SK-MEL-5 (cell line): ENCODE results near the gene SLC25A6. TPM values are rescaled to one million over a fixed set of nuclear protein-coding genes. Genes with fewer than 3 reads are reported as not detected.
"Not testable (repeated sequence)": the region's sequence is repeated elsewhere in the genome, so short reads cannot be mapped to it uniquely, and the experiment has no call there.

Experiments used
- DNase-seq: peaks from one replicate; pipeline ENCODE4 v3.0.0-alpha.2; 2016; ENCODE audit warnings: low read depth, low spot score
- in situ Hi-C: cut with HindIII; loops from 2 replicates; pipeline ENCODE4 v1.10.0; 2016; ENCODE audit warnings: low sequenced_read_pairs, high pct_unique_total_duplicates, low pct_unique_long_range_greater_than_20kb
- total RNA-seq: library from RNA; depleted of rRNA; stranded (reverse); fragments of >200 nt; shearing (Covaris generic); gene quantifications from 2 replicates; pipeline ENCODE4 v1.2.3, GENCODE V29; 2014

SLC25A6 gene
- total RNA-seq, 1 experiment from 2014 or later: 159 TPM

DNA sequence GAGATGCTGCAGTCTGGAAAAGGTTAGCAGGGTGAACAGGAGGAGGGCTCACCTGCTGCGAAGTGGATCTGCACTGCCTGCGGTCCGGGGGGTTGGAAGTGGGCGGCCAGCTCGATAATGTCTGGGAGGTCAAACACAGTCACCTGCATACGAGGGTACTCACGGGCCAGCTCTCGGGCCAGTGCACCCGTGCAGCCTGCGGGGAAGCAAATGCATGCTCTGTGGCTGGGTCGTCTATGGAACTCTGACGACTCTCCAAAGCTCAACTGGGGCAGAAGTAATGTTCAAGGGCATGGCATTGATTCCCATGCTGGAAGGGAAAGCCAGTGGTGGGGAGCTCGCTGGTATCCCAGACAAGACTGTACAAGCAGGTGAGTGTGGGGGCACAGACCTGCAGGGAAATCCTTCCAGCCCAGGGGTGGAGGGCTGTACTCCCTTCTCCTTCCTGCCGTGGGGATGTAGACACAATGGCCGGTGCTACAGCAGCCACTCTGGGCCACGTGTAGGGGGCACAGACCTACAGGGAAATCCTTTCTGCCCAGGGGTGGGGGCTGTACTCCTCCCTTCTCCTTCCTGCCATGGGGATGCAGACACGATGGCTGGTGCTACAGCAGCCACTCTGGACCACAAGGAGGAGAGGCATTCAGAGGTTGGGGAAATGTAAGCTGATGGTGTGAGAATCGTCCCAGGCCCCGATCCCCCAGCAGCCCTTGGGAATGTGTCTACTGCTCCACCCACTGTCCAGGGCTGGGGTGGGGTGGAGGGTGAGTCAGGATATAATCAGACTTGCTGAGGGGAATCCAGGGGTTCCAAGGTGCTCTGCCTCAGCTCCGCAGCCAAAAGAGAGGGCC is 26.2 kb upstream of the SLC25A6 start:
- no peak for DNase-seq
- in situ Hi-C loops: no loop called here

DNA sequence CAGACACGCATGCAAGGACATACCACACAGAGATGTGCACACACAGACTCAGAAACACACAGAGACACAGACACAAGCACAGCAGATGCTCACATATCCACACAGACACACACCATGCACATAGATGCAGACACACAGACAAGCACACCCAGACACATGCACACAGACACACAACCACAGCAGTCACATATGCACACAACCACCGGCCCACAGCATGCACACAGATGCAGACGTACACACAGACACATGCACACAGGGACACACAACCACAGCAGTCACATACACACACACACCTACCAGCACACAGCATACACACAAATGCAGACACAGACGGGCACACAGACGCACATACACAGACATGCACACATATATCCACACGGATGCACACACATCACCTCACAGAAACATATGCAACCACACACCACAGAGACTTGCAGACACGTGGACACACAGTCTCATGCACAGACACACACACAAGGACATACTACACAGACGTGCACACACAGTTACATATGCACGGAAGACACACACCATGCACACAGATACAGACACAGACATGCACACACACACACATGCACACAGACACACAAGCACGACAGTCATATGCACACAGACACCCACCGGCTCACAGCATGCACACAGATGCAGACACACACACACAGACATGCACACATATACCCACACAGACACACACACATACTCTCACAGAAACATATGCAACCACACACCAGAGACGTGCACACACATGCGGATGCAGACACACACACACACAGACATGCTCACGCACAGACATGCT is 25.2 kb upstream of the SLC25A6 start:
- no peak for DNase-seq
- in situ Hi-C loops: no loop called here

DNA sequence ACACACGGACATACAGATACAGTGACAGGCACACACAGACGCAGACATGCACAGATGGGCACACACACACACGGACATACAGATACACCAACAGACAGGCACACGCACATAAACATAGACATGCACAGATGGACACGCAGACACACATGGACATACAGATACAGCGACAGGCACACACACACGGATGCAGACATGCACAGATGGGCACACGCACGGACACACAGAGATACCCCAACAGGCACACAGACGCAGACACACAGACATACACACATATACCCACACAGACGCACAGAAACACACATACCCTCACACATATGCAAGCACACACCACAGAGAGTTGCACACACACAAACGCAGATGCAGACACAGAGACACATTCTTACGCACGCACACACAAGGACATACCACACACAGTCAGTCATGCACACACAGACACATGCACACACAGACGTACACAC is 24.4 kb upstream of the SLC25A6 start:
- in situ Hi-C loops: no loop called here
- no peak for DNase-seq

DNA sequence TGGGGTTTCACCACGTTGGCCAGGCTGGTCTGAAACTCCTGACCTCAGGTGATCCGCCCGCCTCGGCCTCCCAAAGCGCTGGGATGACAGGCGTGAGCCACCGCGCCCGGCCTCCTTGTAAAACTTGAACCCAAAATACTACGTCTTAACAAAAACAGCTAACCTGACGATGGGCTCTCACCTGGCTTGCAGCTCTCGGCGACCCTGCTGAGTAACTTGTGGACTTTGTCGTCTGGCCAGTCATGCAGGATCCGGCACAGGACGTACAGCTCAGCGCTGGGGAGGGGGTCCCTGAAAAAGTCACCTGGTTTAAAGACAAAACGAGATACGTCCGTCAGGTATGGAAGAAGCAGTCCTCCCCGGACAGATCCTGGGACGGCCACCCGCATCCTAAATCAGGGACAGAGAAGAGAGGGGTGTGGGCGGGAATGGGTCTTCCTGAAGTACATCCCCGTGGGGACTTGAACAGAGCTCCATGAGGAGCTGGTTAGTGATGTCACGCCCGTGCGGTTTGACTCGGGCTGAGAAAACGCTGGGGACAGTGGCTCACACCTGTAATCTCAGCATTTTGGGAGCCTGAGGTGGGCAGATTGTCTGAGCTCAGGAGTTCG is 20.7 kb upstream of the SLC25A6 start:
- in situ Hi-C loops: no loop called here
- no peak for DNase-seq

DNA sequence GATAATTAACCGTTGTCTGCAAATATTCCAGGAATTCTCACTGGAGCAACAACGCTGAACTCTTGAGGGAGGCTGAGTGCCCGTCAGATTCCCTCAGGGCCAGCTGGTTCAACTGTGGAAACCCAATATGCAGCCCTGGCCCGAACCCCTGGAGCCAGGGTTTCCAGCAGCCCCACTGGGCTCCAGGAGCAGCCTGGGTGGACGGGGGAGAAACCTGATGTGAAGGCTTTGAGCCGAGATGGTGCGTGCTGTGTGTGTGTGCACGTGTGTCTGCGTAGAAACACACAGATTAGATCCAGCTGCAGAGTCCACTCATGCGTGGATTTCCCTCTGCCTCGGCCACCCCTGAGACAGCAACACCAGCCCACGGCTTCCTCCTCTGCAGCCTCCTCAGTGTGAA is 19.4 kb upstream of the SLC25A6 start:
- in situ Hi-C loops: no loop called here
- DNase-seq: no peak

DNA sequence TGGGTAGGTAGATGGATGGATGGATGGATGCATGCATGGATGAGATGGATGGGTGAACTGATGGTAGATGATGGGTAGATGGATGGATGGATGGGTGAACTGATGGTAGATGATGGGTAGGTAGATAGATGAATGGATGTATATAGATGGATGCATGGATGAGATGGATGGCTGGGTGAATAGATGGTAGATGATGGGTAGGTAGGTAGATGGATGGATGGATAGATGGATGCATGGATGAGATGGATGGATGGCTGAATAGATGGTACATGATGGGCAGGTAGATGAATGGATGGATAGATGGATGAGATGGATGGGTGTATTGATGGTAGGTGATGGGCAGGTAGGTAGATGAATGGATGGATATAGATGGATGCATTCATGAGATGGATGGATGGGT is 15.1 kb upstream of the SLC25A6 start:
- in situ Hi-C loops: no loop called here
- DNase-seq: no peak

DNA sequence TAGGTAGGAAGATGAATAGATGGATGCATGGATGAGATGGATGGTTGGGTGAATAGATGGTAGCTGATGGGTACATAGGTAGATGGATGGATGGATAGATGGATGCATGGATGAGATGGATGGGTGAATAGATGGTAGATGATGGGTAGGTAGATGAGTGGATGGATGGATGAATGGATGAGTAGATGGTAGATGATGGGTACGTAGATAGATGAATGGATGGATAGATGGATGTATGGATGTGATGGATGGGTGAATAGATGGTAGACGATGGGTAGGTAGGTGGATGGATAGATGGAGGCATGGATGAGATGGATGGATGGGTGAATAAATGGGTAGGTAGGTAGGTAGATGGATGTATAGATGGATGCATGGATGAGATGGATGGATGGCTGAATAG is 13.9 kb upstream of the SLC25A6 start:
- in situ Hi-C loops, DNase-seq: not testable (repeated sequence)

DNA sequence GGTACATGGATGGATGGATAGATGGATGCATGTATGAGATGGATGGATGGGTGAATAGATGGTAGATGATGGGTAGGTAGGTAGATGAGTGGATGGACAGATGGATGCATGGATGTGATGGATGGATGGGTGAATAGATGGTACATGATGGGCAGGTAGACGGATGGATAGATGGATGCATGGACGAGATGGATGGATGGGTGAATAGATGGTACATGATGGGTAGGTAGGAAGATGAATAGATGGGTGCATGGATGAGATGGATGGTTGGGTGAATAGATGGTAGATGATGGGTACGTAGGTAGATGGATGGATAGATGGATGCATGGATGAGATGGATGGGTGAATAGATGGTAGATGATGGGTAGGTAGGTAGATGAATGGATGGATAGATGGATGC is 12.0 kb upstream of the SLC25A6 start:
- in situ Hi-C loops, DNase-seq: not testable (repeated sequence)

DNA sequence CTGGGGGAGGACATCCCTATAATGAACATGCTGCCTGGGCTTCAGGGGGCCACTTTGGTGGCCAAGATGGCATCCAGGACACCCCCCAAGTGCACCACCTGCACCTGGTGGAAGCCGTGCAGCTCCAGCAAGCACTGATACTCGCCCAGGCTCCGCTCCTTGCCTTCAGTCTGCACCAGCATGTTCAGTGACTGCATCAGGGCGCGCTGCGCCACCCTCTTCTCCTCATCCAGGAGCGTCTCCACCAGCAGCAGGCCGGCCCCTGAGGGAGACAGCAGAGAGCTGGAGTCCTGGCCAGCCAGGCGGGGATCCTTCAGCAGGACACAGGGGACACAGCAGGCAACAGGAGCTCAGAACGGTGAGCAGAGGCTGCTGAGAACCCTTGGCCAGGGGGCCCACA is 11.3 kb upstream of the SLC25A6 start:
- in situ Hi-C loops: no loop called here
- no peak for DNase-seq

DNA sequence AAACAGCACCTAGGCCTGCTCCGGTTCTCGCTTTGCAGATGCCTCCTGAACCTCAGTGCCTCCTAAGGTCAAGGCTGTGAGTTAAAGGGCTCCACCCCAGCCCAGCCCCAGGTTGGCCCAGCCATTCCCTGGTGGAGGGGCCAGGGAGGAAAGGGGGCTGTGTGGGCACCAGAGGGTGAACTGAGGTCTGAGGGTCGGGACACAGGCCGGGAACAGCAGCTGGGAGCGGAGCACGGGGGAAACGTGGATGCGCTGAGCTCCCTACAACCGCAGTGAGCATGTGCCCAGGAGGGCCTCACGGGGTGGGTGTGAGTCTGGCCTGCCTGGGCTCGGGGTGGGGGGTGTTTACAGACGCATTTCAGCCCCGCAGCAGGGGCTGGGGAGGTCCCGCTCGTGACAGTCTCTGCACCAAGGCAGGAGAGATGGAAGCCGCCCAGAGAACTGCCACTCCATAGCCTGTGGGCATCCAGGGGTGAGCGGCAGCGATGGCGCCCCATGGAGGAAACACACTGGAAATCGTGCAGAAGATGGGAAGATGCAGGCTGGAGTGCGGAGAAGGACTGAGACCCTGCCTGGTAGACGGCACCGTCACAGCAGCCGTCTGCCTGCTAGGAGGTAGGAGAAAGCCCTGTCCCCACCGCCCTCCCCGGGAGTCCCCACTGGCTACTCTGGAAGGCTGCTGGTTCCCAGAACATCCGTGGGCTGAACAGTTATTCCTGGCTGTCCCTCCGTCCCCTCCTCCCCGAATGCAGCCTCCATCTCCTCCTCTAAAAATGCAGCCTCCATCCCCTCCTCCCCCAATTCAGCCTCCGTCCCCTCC is 9.9 kb upstream of the SLC25A6 start:
- in situ Hi-C loops: no loop called here
- no peak for DNase-seq

DNA sequence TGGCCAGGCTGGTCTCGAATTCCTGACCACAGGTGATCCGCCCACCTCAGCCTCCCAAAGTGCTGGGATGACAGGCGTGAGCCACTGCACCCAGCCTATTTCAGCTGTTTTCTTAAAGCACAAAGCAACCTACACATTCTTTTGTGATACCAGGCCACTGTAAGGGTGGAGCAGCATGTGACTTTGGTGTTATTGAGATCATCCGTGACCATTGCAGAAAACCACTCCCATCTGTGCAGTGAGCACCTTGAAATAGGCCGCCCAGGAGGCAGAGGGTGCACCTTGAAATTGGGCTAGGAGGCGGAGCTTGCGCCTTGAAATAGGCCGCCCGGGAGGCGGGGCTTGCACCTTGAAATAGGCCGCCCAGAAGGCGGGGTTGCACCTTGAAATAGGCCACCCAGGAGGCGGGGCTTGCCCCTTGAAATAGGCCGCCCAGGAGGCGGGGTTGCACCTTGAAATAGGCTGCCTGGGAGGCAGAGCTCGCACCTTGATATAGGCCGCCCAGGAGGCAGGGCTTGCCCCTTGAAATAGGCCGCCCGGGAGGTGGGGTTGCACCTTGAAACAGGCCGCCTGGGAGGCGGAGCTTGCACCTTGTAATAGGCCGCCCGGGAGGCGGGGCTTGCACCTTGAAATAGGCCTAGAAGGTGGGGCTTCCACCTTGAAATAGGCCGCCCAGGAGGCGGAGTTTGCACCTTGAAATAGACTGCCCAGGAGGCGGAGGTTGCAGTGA is 9.0 kb upstream of the SLC25A6 start:
- no peak for DNase-seq
- in situ Hi-C loops: no loop called here

DNA sequence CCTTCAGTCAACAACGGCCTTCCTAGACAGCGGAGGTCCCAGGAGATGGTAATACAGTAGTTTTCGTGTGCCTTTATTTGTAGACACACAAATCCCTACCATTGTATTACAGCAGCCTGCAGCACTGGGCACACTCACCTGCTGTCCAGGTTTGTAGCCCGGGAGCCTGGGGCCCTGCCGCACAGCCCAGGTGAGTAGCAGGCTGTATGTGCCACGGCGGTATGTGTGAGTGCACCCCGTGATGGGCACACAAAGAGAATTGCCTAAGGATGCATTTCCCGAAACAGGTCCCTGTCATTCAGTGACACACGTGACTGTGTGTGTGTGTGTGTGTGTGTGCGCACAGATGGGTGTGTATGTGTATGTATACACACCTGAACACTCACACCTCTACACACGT is 8.1 kb upstream of the SLC25A6 start:
- in situ Hi-C loops: no loop called here

DNA sequence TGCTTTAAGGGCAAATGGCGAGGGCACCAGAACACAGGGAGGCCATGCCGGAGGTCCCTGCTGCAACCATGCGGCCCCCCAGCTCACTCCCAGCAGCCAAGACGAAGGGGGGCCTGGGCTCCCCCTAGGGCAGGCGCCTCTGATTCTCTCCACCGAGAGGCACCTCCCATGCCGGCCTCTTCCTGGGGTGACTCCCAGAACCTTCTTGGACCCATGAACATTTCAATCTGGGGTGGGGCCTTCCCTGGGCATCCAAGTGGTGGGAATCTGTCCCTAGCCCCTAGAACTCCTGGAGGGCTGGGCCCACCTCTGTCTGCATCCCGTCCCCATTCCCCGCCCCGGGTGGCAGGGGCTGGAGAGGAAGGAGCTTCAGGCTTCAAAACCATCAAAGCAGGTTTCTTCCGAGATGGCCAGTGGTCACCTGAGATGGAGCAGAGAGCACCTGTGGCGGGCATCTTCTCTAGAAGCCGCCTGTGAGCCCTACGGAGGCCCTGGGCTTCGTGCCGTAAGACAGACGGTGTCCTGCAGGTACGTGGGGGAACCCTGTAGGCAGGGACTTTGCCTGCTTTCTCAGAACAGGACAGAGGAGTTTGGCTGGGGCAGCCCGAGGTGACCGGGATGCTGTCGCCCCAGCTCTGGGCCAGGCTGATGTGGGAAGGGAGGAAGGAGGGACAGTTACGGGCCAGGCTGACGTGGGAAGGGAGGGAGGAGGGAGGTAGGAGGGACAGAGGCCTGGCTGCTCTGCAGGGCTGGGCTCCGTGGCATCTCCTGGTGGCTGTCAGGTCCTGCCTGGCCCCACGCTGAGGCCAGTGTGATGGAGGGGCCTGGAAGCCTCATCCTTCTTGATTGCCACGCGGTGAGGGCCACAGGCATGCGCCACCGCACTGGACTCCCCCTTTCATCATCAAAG is 6.8 kb upstream of the SLC25A6 start:
- in situ Hi-C loops: no loop called here
- no peak for DNase-seq

More for the DNA sequence above, 8.1 kb upstream of the SLC25A6 start:
- DNase-seq: no peak

DNA sequence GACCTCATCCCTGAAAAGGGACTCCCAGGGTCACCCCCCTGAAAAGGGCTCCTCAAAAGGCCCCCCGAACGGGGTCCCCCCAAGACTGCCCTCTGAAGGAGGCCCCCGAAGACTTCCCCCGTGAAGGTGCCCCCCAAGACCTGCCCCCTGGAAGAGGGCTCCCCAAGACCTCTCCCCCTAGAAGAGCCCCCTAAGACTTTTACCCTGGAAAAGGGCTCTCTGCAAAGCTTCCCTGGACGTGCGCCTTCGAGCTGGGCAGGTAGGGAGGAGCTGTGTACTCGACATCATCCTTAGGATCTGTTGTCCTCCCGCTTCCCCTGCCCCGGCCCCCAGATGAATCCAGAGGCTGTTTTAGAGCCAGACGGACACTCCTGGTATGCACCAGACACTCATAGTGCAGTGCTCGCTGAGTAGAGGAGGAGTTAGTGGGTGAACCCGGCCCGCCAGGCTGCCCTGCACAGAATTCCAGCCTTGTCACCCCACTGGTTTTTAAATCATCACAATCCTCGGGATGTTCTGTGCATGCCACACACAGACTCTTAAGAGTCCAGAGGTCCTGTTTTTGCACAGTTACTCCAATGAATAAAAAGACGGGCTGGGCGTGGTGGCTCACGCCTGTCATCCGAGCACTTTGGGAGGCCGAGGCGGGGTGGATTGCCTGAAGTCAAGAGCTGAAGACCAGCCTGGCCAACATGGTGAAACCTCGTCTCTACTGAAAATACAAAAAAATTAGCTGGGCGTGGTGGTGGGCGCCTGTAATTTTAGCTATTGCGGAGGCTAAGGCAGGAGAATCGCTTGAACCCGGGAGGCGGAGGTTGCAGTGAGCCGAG is 5.7 kb upstream of the SLC25A6 start:
- in situ Hi-C loops: no loop called here
- no peak for DNase-seq

DNA sequence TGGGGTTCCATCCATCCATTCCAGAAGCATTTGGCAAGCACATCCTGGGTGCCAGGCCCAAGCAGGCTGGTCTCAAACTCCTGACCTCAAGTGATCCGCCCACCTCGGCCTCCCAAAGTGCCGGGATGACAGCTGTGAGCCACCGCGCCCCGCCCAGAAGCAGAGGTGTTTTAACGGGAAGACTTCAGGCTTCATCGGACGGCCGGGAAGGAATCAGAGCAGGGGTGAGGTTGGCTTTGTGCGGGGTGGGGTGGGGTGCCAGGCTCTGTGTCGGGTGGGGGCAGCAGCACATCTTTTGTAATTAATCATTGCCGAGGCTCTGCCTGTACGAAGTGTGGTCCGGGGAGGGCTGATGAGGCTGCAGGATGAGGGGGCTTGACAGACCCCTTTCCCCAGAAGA is 5.1 kb upstream of the SLC25A6 start:
- in situ Hi-C loops: no loop called here
- no peak for DNase-seq
